Measurements from ENCODE around the gene CAMSAP2. TPM values are rescaled to one million over a fixed set of nuclear protein-coding genes. Genes with fewer than 3 reads are reported as not detected.

The CAMSAP2 gene
- total RNA-seq, 1 experiment from 2014 or later: 26.6 TPM

DNA sequence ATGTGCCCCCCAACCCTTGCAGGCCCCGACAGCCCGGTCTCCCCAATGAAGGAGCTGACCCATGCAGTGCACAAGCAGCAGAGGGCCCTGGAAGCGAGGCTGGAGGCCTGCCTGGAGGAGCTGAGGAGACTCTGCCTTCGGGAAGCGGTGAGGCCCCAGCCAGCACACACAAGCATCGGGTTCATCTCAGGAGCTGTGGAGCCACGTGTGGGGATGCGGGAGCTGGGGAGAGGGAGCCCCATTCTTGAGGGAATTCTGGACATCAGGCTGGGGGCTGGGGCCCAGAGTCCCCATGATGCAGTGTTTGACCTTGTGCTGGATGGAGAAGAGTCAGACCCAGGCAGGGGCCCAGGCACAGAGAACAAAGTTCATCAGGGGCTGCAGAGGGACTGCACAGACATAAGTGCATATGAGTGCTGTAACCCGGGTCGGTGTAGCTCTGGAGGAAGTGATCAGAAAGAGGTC is 160.8 kb downstream of the CAMSAP2 start:
- no peak for DNase-seq (ENCODE audit: low read depth, low spot score)
- in situ Hi-C loops (cut with HindIII; ENCODE audit: low pct_unique_long_range_greater_than_20kb, low sequenced_read_pairs): no loop called here

DNA sequence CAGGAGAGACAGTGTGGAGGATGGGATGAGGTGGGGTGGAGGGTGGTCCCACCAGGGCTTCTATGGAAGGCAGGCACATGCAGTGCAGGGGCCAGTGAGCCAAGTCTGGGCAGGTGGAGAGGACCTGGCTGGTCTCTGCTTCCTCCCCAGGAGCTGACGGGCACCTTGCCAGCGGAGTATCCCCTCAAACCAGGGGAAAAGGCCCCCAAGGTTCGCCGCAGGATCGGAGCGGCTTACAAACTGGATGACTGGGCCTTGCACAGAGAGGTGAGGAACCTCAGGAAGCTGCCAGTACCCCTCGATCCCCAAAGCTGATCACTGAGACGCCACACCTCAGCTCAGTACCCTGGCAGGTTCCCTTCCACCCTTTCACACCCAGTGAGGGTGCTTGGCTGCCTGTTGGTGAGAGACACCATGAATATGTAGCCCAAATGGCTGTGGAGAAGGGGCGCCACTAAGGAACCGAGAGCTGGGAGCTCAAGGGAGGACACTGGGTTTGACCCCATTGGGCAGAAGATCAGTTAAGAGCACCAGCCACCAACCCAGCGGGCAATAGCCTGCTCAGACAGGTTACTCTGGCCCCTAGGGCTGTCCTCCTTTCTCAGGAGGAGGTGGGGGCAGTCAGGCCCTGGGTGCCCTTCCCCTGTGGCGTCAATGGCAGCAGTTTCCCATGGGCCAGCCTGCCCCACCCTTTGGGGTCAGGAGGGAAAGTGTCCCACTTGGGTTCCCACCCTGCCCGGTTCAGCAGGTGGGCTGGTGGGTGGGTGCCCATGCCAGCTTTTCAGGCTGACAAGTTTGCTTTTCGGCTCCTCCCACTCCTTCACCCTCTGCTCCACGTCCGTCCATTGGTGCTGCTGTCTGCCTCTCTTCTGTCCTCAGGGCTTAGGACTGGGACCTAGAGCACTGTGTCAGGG is 161.5 kb downstream of the CAMSAP2 start:
- in situ Hi-C loops (cut with HindIII; ENCODE audit: low pct_unique_long_range_greater_than_20kb, low sequenced_read_pairs): no loop called here
- no peak for DNase-seq (ENCODE audit: low read depth, low spot score)

DNA sequence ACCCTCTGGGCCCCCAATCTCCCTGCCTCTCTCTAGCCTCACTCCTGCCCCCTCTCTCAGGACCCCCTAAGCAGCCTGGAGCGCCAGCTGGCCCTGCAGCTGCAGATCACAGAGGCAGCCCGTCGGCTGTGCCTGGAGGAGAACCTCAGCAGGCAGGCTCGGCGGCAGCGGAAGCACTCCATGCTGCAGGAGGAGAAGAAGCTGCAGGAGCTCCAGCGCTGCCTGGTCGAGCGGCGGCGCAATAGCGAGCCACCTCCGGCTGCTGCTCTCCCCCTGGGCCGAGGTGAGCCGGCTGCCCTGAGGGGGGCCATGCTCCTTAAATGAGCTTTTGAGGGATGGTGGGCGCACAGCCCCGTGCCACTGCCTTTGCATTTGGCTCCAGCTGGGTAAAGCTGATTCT is 162.2 kb downstream of the CAMSAP2 start:
- in situ Hi-C loops (cut with HindIII; ENCODE audit: low pct_unique_long_range_greater_than_20kb, low sequenced_read_pairs): no loop called here
- DNase-seq (ENCODE audit: low read depth, low spot score): no peak

DNA sequence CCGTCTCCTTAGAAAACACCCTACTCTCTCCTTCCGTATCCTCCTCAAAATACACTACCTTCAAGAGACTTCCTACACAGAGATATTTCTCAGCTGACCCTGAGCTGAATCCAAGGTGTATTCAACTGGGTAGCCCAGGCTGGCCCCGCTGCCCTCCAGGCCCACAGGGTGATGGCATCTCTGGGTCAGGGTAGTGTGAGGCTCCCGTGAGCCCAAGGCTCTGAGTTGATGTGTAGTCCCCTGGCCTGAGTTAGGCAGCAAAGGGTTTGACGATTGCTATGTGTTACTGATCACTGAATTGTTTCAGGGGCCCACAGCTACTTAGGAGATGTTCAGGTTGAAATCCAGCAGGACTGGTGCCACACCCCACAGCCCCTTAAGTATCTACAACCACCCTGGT is 162.7 kb downstream of the CAMSAP2 start:
- in situ Hi-C loops (cut with HindIII; ENCODE audit: low pct_unique_long_range_greater_than_20kb, low sequenced_read_pairs): no loop called here
- DNase-seq (ENCODE audit: low read depth, low spot score): no peak

DNA sequence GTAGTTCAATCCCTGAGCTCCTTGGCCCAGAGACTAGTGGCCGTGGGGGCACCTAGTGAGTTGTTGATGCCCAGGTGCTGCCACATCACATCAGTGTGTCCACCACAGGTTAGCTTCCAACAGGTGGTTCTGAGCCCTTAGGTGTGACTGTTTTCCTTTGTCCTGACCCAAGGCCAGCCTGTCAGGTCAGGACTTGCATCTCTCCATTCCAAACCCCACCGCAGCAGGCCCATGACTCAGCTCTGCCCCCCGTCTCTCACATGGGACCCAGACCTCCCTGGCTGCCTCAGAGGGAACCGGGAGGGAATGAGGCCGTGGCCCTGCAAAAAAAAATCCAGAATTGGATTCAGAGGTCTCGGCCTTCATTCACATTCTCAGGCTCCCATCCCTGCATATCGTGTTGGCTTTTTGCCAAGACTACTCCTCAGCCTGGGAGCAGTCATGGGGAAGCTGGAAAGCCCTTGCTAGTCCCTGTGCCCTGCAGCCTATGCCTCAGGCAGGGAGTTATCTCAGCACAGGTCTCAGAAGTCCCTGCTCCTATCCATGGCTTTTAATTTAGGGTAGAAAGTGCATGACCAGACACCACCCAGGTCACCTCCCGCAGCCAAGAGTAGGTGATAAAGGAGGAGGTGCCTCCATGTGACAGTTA is 163.2 kb downstream of the CAMSAP2 start:
- DNase-seq (ENCODE audit: low read depth, low spot score): no peak
- in situ Hi-C loops (cut with HindIII; ENCODE audit: low pct_unique_long_range_greater_than_20kb, low sequenced_read_pairs): no loop called here

DNA sequence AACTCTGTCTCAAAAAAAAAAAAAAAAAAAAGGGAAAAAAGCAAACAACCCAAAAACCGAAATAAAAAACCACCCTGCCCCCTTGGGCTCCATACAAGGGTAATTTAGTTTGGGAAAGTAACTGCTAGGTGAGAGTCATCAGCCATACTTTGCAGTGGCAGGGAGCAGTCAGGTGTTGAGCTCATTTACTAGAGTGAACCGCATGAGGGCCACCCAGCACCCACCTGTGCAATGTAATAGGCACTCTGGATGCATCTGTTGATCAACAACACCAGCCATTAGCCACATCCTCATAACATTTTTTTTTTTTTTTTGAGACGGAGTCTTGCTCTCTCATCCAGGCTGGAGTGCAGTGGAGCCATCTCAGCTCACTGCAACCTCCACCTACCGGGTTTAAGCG is 165.1 kb downstream of the CAMSAP2 start:
- in situ Hi-C loops (cut with HindIII; ENCODE audit: low pct_unique_long_range_greater_than_20kb, low sequenced_read_pairs): no loop called here
- no peak for DNase-seq (ENCODE audit: low read depth, low spot score)

DNA sequence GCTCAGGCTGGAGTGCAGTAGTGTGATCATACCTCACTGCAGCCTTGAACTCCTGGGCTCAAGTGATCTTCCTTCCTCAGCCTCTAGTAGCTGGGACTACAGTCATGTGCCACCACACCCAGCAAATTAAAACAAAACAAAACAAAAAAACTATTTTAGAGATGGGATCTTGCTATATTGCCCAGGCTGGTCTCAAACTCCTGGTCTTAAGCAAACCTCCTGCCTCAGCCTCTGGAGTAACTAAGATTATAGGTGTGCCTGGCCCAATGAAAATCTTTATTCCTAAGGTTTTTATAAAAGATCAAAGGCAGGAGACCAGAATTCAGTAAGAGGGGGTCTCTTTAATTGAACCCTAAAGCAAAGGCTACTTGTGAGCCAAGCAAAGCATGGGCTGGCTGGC is 166.1 kb downstream of the CAMSAP2 start:
- no peak for DNase-seq (ENCODE audit: low read depth, low spot score)
- in situ Hi-C loops (cut with HindIII; ENCODE audit: low pct_unique_long_range_greater_than_20kb, low sequenced_read_pairs): no loop called here

DNA sequence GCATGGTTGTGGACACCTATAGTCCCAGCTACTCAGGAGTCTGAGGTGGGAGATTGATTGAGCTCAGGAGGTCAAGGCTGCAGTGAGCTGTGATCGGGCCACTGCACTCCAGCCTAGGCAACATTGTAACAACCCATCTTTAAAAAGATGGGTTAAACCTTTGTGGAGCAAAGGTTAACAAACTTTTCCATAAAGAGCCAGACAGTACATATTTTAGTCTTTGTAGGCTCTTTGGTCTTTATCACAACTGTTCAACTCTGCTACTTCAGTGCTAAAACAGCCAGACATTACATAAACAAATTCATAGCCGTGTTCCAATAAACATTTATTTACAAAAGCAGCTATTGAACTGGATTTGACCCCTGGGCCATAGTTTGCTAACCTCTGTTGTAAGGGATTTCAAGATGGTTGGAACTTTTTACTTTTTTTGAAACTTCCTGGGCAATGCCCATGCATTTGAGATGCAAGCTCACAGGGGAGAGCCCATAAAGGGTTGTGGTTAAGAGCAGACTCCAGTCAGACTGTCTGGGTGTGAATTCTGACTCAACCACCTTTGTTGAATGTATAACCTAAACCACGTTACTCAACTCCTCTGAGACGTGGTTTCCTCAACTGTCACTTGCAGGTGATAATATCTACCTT is 166.8 kb downstream of the CAMSAP2 start:
- no peak for DNase-seq (ENCODE audit: low read depth, low spot score)
- in situ Hi-C loops (cut with HindIII; ENCODE audit: low pct_unique_long_range_greater_than_20kb, low sequenced_read_pairs): no loop called here

DNA sequence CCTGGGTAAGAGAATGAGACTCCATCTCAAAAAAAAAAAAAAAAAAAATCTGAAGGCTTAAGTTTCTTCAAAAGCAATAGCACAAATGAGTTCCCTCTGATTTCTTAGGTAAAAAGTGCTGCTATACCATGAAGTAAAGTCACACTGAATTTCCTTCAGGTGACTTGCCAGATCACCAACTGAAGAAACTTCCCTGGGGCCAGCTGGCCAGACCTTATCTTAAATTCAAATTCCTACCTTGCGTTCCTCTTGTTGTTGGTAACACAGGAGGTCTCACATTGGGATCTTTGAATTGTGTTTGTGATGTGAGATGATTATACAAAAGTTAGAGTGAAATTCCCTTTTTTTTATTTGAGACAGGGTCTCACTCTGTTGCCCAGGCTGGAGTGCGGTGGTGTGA is 167.8 kb downstream of the CAMSAP2 start:
- no peak for DNase-seq (ENCODE audit: low read depth, low spot score)
- in situ Hi-C loops (cut with HindIII; ENCODE audit: low pct_unique_long_range_greater_than_20kb, low sequenced_read_pairs): no loop called here

DNA sequence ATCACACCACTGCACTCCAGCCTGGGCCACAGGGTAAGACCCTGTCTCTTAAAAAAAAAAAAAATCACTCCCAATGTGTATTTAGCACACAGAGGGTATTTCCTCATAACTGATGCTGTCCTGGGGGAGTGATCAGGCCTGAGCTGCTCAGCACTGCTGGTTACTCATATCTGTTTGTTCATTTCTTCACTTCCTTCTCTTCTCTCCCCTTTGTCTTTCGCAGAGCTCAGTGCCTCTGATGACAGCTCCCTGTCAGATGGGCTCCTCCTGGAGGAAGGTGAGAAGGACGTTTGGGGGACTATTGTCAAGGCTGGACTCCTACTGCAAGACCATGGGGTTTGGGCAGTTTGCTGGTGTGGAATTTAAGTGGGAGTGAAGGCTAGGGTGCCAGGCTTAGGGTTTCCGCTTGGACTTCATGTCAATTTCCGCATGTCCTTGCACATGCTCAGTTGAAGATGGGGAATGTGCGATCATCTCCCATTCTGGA is 169.0 kb downstream of the CAMSAP2 start:
- in situ Hi-C loops (cut with HindIII; ENCODE audit: low pct_unique_long_range_greater_than_20kb, low sequenced_read_pairs): no loop called here
- no peak for DNase-seq (ENCODE audit: low read depth, low spot score)

DNA sequence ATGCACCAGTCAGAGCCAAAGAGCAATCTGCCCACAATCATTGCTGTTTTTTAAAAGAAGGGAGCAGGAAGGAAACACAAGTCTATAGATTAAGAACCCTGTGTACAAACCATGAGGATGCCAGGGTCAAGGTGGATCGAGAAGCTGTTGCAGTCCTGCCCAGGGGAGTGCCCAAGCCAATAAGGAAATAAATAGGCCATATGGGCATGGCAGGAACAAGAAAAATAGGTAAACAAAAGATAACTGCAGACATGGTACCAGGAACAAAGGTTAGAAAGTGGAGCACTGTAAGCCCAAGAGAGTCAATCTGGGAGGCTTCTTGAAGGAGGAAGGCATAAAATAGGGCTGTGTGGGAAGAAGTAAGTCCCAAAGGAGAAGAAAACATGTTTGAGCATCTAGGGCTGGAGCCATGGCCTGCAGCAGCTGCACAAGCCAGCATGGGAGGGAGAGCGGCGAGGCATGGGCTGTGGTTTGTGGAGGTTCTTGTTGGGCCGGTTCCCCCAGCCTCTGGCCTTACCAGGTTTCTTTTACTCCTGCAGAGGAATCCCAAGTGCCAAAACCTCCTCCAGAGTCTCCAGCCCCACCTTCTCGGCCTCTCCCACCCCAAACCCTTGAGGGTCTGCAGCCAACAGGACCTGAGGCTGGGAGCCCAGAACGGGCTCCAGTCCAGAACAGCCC is 169.6 kb downstream of the CAMSAP2 start:
- in situ Hi-C loops (cut with HindIII; ENCODE audit: low pct_unique_long_range_greater_than_20kb, low sequenced_read_pairs): no loop called here

DNA sequence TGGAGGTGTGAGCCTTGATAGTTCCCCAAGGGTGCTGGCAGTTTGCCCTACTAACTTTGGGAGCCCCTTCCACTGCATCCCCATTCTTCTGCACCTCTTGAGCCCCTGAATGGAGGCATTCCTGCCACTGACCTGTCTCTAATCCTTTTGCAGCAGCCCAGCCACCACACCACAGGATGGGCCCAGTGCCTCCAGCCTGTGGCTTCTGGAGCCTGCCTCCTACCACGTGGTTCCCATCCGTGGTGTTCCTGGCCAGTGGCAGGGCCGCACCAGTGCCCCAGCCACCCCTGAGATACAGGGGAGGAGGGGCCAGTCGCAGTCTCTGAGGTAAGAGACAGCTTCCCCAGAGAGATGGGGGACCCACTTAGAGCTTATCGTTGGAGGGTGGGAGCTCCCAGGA is 170.4 kb downstream of the CAMSAP2 start:
- in situ Hi-C loops (cut with HindIII; ENCODE audit: low pct_unique_long_range_greater_than_20kb, low sequenced_read_pairs): no loop called here
- DNase-seq (ENCODE audit: low read depth, low spot score): no peak

More for the DNA sequence above, 169.6 kb downstream of the CAMSAP2 start:
- no peak for DNase-seq (ENCODE audit: low read depth, low spot score)

DNA sequence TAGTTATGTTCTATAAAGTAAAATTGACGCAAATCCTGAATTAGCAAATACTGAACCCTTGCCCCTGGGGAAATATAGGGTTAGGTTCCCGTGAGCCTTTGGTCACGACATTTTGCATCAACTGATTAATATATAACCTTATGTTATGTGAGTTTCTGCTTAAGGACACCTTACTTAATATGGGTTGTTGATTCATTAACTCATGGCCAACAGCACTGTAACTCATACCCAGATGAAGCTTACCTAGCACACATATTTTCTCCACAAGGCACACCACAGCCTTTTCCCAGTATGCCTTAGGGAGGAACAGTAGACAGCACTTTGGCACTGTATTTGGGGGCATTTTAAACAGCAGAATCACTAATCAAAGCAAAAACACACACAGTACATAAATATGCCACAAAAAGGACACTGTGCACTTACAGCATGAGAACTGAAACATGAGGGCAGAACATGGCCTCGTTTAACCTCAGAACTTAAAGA is 171.1 kb downstream of the CAMSAP2 start:
- no peak for DNase-seq (ENCODE audit: low read depth, low spot score)
- in situ Hi-C loops (cut with HindIII; ENCODE audit: low pct_unique_long_range_greater_than_20kb, low sequenced_read_pairs): no loop called here

Other genes with a start within 250 kb of the CAMSAP2 start
- gene KIF14, start 118.1 kb upstream of the CAMSAP2 start, total RNA-seq (2014; rRNA removed; shearing (Covaris generic)): 8.7 and 10.2 TPM in 2 replicates
- gene DDX59, start 69.0 kb upstream of the CAMSAP2 start, total RNA-seq (2014; rRNA removed; shearing (Covaris generic)): 32.4 and 36.7 TPM in 2 replicates
- gene GPR25, start 134.1 kb downstream of the CAMSAP2 start, total RNA-seq (2014; rRNA removed; shearing (Covaris generic)): not detected in 2 replicates
- gene INAVA, start 156.0 kb downstream of the CAMSAP2 start, total RNA-seq (2014; rRNA removed; shearing (Covaris generic)): not detected in 2 replicates

All from SK-MEL-5 (cell line).